ENCODE data around the gene PCDHB1. TPM values are rescaled to one million over a fixed set of nuclear protein-coding genes. Genes with fewer than 3 reads are reported as not detected.
A peak's percentile ranks its signal among the peaks of the same experiment; 100 is the strongest.
"Not testable (repeated sequence)": the region's sequence is repeated elsewhere in the genome, so short reads cannot be mapped to it uniquely, and the experiment has no call there.

PCDHB1 gene
- total RNA-seq, 5 donors from 2014 or later (not counting 1 experiment from before 2014, with no cell fraction given): not detected

DNA sequence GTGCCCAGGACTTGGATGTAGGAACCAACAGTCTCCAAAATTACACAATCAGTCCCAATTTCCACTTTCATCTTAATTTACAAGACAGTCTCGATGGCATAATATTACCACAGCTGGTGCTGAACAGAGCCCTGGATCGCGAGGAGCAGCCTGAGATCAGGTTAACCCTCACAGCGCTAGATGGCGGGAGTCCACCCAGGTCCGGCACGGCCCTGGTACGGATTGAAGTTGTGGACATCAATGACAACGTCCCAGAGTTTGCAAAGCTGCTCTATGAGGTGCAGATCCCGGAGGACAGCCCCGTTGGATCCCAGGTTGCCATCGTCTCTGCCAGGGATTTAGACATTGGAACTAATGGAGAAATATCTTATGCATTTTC, 44.1 kb downstream of the PCDHB1 start:
- DNase-seq (no peak), ATAC-seq (replicated peaks in 1 of 4) (no peak)
- H3K27me3 Mint-ChIP-seq: peaks cover 40 to 52% of the 10 kb centered on the region in 2 donors
- H3K4me3 ChIP-seq (ENCODE audit: control insufficient read depth in 1 of 2, extremely low read depth in 1 of 2, low read length in 1 of 2): no peak overlapping the region
- peaks cover 8 to 34% (median 24%) of the 10 kb centered on the region in 3 donors for H3K9me3 Mint-ChIP-seq
- CTCF ChIA-PET: no interaction called here
- POLR2A ChIA-PET: interaction anchor here in 1 of 2 donors (0.6 kb wide), 1 partner anchor 56 kb away, joined by 3 read pairs; no protein-coding TSS in a partner anchor
- WGBS (ENCODE audit: insufficient coverage): 30% methylated on average over 9 of the region's 12 CpGs
- H3K36me3 Mint-ChIP-seq: peaks cover 4% of the 10 kb centered on the region
- no peaks in the 10 kb centered on the region for H3K36me3 ChIP-seq (ENCODE audit: control insufficient read depth in 2 of 2, extremely low read depth in 1 of 2, insufficient read depth in 1 of 2, low read length in 1 of 2)
- H3K4me1 Mint-ChIP-seq: peaks cover 0 to 2% (median 0%) of the 10 kb centered on the region in 3 donors
- no peaks in the 10 kb centered on the region for H3K4me1 ChIP-seq (ENCODE audit: control insufficient read depth in 1 of 2, extremely low read depth in 1 of 2, insufficient read depth in 2 of 2, low read length in 2 of 2)
- H3K9me3 ChIP-seq: no peaks in the 10 kb centered on the region
- H3K27me3 ChIP-seq (replicated peaks in 1 of 2; ENCODE audit: control insufficient read depth in 2 of 2, extremely low read depth in 1 of 2, insufficient read depth in 2 of 2, low read length in 1 of 2): peaks cover 3 to 16% of the 10 kb centered on the region in 2 experiments
- H3K27ac ChIP-seq (ENCODE audit: low read length): no peak overlapping the region
- H3K27ac Mint-ChIP-seq: no peak overlapping the region
- H3K4me3 Mint-ChIP-seq: no peak overlapping the region

DNA sequence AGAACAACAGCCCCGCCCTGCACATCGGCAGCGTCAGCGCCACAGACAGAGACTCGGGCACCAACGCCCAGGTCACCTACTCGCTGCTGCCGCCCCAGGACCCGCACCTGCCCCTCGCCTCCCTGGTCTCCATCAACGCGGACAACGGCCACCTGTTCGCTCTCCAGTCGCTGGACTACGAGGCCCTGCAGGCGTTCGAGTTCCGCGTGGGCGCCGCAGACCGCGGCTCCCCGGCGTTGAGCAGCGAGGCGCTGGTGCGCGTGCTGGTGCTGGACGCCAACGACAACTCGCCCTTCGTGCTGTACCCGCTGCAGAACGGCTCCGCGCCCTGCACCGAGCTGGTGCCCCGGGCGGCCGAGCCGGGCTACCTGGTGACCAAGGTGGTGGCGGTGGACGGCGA, 45.0 kb downstream of the PCDHB1 start:
- H3K4me1 ChIP-seq (ENCODE audit: control insufficient read depth in 1 of 2, extremely low read depth in 1 of 2, insufficient read depth in 2 of 2, low read length in 2 of 2); CTCF ChIA-PET: not testable (repeated sequence)

DNA sequence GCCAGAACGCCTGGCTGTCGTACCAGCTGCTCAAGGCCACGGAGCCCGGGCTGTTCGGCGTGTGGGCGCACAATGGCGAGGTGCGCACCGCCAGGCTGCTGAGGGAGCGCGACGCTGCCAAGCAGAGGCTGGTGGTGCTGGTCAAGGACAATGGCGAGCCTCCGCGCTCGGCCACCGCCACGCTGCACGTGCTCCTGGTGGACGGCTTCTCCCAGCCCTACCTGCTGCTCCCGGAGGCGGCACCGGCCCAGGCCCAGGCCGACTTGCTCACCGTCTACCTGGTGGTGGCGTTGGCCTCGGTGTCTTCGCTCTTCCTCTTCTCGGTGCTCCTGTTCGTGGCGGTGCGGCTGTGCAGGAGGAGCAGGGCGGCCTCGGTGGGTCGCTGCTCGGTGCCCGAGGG, 45.4 kb downstream of the PCDHB1 start:
- peaks cover 3 to 27% of the 10 kb centered on the region in 2 experiments for H3K27me3 ChIP-seq (replicated peaks in 1 of 2; ENCODE audit: control insufficient read depth in 2 of 2, extremely low read depth in 1 of 2, insufficient read depth in 2 of 2, low read length in 1 of 2)
- H3K36me3 Mint-ChIP-seq; H3K27ac ChIP-seq (ENCODE audit: low read length); CTCF ChIA-PET; H3K36me3 ChIP-seq (ENCODE audit: control insufficient read depth in 2 of 2, extremely low read depth in 1 of 2, insufficient read depth in 1 of 2, low read length in 1 of 2); H3K4me3 Mint-ChIP-seq; H3K4me1 ChIP-seq (ENCODE audit: control insufficient read depth in 1 of 2, extremely low read depth in 1 of 2, insufficient read depth in 2 of 2, low read length in 2 of 2); ATAC-seq (replicated peaks in 1 of 4); H3K4me1 Mint-ChIP-seq; H3K9me3 ChIP-seq; H3K4me3 ChIP-seq (ENCODE audit: control insufficient read depth in 1 of 2, extremely low read depth in 1 of 2, low read length in 1 of 2); H3K27ac Mint-ChIP-seq; POLR2A ChIA-PET; DNase-seq: not testable (repeated sequence)
- Mint-ChIP-seq H3K9me3 (peaks cover 11 to 37% (median 31%) of the 10 kb centered on the region in 3 donors), H3K27me3 (peaks cover 45 to 62% of the 10 kb centered on the region in 2 donors)
- WGBS (ENCODE audit: insufficient coverage): 33% methylated on average over 18 of the region's 38 CpGs

More for the DNA sequence above, 45.0 kb downstream of the PCDHB1 start:
- H3K4me1 Mint-ChIP-seq; H3K4me3 ChIP-seq (ENCODE audit: control insufficient read depth in 1 of 2, extremely low read depth in 1 of 2, low read length in 1 of 2); H3K36me3 ChIP-seq (ENCODE audit: control insufficient read depth in 2 of 2, extremely low read depth in 1 of 2, insufficient read depth in 1 of 2, low read length in 1 of 2); POLR2A ChIA-PET; H3K36me3 Mint-ChIP-seq; H3K27ac Mint-ChIP-seq; DNase-seq; H3K9me3 ChIP-seq; H3K27ac ChIP-seq (ENCODE audit: low read length); H3K4me3 Mint-ChIP-seq; ATAC-seq (replicated peaks in 1 of 4): not testable (repeated sequence)
- Mint-ChIP-seq H3K9me3 (peaks cover 11 to 37% (median 28%) of the 10 kb centered on the region in 3 donors), H3K27me3 (peaks cover 45 to 58% of the 10 kb centered on the region in 2 donors)
- WGBS (ENCODE audit: insufficient coverage): no CpG with 5 or more reads among the region's 46 CpGs
- peaks cover 3 to 24% of the 10 kb centered on the region in 2 experiments for H3K27me3 ChIP-seq (replicated peaks in 1 of 2; ENCODE audit: control insufficient read depth in 2 of 2, extremely low read depth in 1 of 2, insufficient read depth in 2 of 2, low read length in 1 of 2)

DNA sequence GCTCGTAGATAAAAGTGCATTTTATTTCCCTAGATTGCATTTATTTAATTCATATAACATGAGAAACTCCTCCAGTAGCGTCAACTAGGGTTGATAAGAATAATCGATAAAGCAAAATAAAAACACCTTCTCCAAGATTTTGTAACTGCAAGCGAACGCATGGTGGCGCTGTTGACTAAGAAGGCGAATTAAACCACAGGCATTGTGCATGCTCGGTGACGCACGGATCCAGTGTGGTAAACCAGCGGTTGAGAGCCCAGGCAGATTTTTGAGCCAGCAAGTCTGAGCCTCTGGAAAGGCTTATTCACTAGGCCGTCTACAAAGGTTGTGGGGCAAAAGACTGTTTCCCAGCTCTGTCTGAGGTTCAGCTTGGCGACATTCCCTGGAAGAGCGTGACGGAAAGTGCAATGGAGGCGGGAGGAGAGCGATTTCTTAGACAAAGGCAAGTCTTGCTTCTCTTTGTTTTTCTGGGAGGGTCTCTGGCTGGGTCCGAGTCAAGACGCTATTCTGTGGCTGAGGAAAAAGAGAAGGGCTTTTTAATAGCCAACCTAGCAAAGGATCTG, 49.1 kb downstream of the PCDHB1 start, which contains the start of gene PCDHB3:
PCDHB3 (plus strand) TSS at position 231 of the 563 bp plus-strand sequence; CDS start at position 408, 177 bp downstream.
- CTCF ChIA-PET: no interaction called here
- no peaks in the 10 kb centered on the region for H3K4me1 ChIP-seq (ENCODE audit: control insufficient read depth in 1 of 2, extremely low read depth in 1 of 2, insufficient read depth in 2 of 2, low read length in 2 of 2)
- Mint-ChIP-seq H3K36me3 (peaks cover 6% of the 10 kb centered on the region), H3K4me3 (no peak within 1 kb of the TSS), H3K4me1 (peaks cover 0 to 6% (median 0%) of the 10 kb centered on the region in 3 donors), H3K27ac (no peak within 1 kb of the TSS), H3K9me3 (peaks cover 4 to 20% (median 18%) of the 10 kb centered on the region in 3 donors), H3K27me3 (peaks cover 33 to 48% of the 10 kb centered on the region in 2 donors)
- H3K27me3 ChIP-seq (replicated peaks in 1 of 2; ENCODE audit: control insufficient read depth in 2 of 2, extremely low read depth in 1 of 2, insufficient read depth in 2 of 2, low read length in 1 of 2): peaks cover 0 to 21% of the 10 kb centered on the region in 2 experiments
- no peaks in the 10 kb centered on the region for H3K9me3 ChIP-seq
- peak within 1 kb of the TSS in 1 of 2 donors; percentile 5 for H3K4me3 ChIP-seq (ENCODE audit: control insufficient read depth in 1 of 2, extremely low read depth in 1 of 2, low read length in 1 of 2)
- WGBS (ENCODE audit: insufficient coverage): 29% methylated on average over 15 of the region's 19 CpGs
- ATAC-seq (replicated peaks in 1 of 4) (no peak), DNase-seq (peak in 8 of 35 experiments; percentile 2 to 31 (median 6))
- POLR2A ChIA-PET: no interaction called here
- H3K27ac ChIP-seq (ENCODE audit: low read length): no peak within 1 kb of the TSS
- H3K36me3 ChIP-seq (ENCODE audit: control insufficient read depth in 2 of 2, extremely low read depth in 1 of 2, insufficient read depth in 1 of 2, low read length in 1 of 2): no peaks in the 10 kb centered on the region

DNA sequence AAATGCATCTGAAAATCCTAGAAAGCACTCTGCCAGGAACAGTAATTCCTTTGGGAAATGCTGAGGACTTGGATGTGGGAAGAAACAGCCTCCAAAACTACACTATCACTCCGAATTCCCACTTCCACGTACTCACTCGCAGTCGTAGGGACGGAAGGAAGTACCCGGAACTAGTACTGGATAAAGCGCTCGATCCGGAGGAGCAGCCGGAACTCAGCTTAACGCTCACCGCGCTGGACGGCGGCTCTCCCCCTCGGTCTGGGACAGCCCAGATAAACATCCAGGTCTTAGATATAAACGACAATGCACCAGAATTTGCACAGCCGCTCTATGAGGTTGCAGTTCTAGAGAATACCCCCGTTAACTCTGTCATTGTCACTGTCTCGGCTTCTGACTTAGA, 49.9 kb downstream of the PCDHB1 start:
- H3K4me3 ChIP-seq (ENCODE audit: control insufficient read depth in 1 of 2, extremely low read depth in 1 of 2, low read length in 1 of 2): no peak overlapping the region
- no peaks in the 10 kb centered on the region for H3K4me1 ChIP-seq (ENCODE audit: control insufficient read depth in 1 of 2, extremely low read depth in 1 of 2, insufficient read depth in 2 of 2, low read length in 2 of 2)
- H3K27me3 ChIP-seq (replicated peaks in 1 of 2; ENCODE audit: control insufficient read depth in 2 of 2, extremely low read depth in 1 of 2, insufficient read depth in 2 of 2, low read length in 1 of 2): peaks cover 0 to 20% of the 10 kb centered on the region in 2 experiments
- ChIA-PET CTCF (no interaction called here), POLR2A (no interaction called here)
- ATAC-seq (replicated peaks in 1 of 4) (no peak), DNase-seq (no peak)
- peaks cover 30 to 42% of the 10 kb centered on the region in 2 donors for H3K27me3 Mint-ChIP-seq
- no peaks in the 10 kb centered on the region for H3K9me3 ChIP-seq
- peaks cover 4 to 20% (median 13%) of the 10 kb centered on the region in 3 donors for H3K9me3 Mint-ChIP-seq
- WGBS (ENCODE audit: insufficient coverage): 57% methylated on average over 18 of the region's 20 CpGs
- H3K36me3 Mint-ChIP-seq: peaks cover 6% of the 10 kb centered on the region
- no peak overlapping the region for H3K27ac ChIP-seq (ENCODE audit: low read length)
- no peak overlapping the region for H3K4me3 Mint-ChIP-seq
- no peaks in the 10 kb centered on the region for H3K36me3 ChIP-seq (ENCODE audit: control insufficient read depth in 2 of 2, extremely low read depth in 1 of 2, insufficient read depth in 1 of 2, low read length in 1 of 2)
- H3K4me1 Mint-ChIP-seq: peaks cover 0 to 6% (median 0%) of the 10 kb centered on the region in 3 donors
- H3K27ac Mint-ChIP-seq: no peak overlapping the region

DNA sequence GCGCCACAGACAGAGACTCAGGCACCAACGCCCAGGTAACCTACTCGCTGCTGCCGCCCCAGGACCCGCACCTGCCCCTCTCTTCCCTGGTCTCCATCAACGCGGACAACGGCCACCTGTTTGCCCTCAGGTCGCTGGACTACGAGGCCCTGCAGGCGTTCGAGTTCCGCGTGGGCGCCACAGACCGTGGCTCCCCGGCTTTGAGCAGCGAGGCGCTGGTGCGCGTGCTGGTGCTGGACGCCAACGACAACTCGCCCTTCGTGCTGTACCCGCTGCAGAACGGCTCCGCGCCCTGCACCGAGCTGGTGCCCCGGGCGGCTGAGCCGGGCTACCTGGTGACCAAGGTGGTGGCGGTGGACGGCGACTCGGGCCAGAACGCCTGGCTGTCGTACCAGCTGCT, 50.9 kb downstream of the PCDHB1 start:
- POLR2A ChIA-PET; H3K36me3 Mint-ChIP-seq; ATAC-seq (replicated peaks in 1 of 4); H3K4me3 ChIP-seq (ENCODE audit: control insufficient read depth in 1 of 2, extremely low read depth in 1 of 2, low read length in 1 of 2); H3K9me3 ChIP-seq; H3K4me3 Mint-ChIP-seq; H3K27ac ChIP-seq (ENCODE audit: low read length); CTCF ChIA-PET; H3K36me3 ChIP-seq (ENCODE audit: control insufficient read depth in 2 of 2, extremely low read depth in 1 of 2, insufficient read depth in 1 of 2, low read length in 1 of 2); DNase-seq; H3K4me1 Mint-ChIP-seq; H3K4me1 ChIP-seq (ENCODE audit: control insufficient read depth in 1 of 2, extremely low read depth in 1 of 2, insufficient read depth in 2 of 2, low read length in 2 of 2); H3K27ac Mint-ChIP-seq: not testable (repeated sequence)
- H3K27me3 ChIP-seq (replicated peaks in 1 of 2; ENCODE audit: control insufficient read depth in 2 of 2, extremely low read depth in 1 of 2, insufficient read depth in 2 of 2, low read length in 1 of 2): peaks cover 0 to 20% of the 10 kb centered on the region in 2 experiments
- peaks cover 31 to 40% of the 10 kb centered on the region in 2 donors for H3K27me3 Mint-ChIP-seq
- peaks cover 4 to 19% (median 13%) of the 10 kb centered on the region in 3 donors for H3K9me3 Mint-ChIP-seq
- 46% methylated on average over 5 of the region's 39 CpGs for WGBS (ENCODE audit: insufficient coverage)
